Epithelial cell of proximal tubule (primary cell): ENCODE measurements around the gene USP53. TPM values are rescaled to one million over a fixed set of nuclear protein-coding genes. Genes with fewer than 3 reads are reported as not detected.

Source experiments
- DNase-seq: peaks from one replicate; pipeline ENCODE4 v3.0.0-alpha.2; 2011; ENCODE audit warnings: low read depth
- H3K4me3 ChIP-seq: 2 replicates; pipeline ENCODE4 v1.5.1; 2011; ENCODE audit warnings: low read depth, mild to moderate bottlenecking, low read length
- total RNA-seq: library from RNA; depleted of rRNA; stranded (reverse); fragments of >200 nt; gene quantifications from 2 replicates; pipeline ENCODE4 v1.2.3, GENCODE V29; 2015
- TF ChIP-seq, protein P1 (sequence below): conservative IDR thresholded peaks from 2 replicates; pipeline ENCODE4 v1.5.1; 2012; ENCODE audit warnings: low read depth, mild to moderate bottlenecking, low read length

USP53 gene
- total RNA-seq, 1 donor from 2014 or later: 48.9 TPM

- no peak overlapping the region for H3K4me3 ChIP-seq
- TF ChIP-seq, protein P1, sequence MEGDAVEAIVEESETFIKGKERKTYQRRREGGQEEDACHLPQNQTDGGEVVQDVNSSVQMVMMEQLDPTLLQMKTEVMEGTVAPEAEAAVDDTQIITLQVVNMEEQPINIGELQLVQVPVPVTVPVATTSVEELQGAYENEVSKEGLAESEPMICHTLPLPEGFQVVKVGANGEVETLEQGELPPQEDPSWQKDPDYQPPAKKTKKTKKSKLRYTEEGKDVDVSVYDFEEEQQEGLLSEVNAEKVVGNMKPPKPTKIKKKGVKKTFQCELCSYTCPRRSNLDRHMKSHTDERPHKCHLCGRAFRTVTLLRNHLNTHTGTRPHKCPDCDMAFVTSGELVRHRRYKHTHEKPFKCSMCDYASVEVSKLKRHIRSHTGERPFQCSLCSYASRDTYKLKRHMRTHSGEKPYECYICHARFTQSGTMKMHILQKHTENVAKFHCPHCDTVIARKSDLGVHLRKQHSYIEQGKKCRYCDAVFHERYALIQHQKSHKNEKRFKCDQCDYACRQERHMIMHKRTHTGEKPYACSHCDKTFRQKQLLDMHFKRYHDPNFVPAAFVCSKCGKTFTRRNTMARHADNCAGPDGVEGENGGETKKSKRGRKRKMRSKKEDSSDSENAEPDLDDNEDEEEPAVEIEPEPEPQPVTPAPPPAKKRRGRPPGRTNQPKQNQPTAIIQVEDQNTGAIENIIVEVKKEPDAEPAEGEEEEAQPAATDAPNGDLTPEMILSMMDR: no peak
- no peak for DNase-seq
Observed at GRCh38 chr4:119221412-119221811, 8.9 kb downstream of the USP53 start.

GRCh38 chr4:119227690-119228089 is 15.2 kb downstream of the USP53 start:
- no peak overlapping the region for H3K4me3 ChIP-seq
- TF ChIP-seq, protein P1: no peak
- DNase-seq: no peak

DNA sequence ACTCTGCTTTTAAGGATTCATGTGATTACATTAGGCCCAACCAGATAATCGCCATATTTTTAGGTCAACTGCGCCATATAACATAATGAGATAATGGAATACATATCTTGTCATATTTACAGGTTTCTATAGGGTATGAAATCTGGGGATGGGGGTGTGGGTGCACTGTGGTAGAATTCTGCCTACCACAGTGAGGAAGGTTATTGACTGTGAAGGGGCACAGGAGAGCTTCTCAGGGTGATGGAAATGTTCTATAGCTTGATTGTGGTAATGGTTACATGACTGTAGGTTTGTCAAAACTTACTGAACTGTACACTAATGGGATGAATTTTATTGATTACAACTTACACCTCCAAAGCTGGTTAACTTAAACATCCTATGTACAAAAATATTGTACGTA is 15.9 kb downstream of the USP53 start:
- TF ChIP-seq, protein P1: no peak
- no peak for DNase-seq
- H3K4me3 ChIP-seq: no peak overlapping the region

DNA sequence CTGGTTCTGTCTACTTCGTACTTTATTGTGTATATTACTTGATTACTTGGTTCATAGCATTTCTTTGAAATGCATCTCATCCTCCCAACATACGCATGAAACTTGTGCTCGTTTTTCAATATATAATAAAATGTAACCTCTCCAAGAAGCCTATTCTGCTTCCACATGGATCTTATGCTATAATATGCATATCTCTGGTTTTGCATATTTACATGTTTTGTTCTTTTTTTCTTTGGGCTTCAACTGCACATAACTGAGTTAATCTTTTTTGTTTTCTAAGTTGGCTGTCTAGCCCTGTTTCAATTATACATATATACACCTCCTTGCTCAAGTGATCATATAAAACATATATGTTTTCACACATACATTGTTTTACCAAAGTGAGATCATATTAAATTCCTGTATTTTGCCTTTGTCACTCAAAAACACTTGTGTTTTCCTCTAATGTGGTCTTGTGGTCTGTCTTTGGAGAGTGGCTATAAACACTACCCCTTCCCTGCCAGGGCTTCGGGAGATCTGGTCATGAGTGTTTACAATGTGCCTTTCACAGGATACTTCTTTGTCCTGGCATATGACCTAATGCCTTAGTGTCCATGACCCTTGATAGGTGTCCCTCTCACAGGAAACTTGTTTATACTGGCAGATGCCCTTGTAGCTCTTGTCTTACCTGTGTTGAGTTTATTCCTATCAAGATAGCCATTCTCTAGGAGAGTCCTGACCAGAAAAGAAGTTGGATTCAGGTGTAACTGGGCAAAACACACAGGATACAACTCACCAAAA is 17.6 kb downstream of the USP53 start:
- DNase-seq: no peak
- no peak overlapping the region for H3K4me3 ChIP-seq
- TF ChIP-seq, protein P1: no peak

- no peak for DNase-seq
- TF ChIP-seq, protein P1: no peak
- H3K4me3 ChIP-seq: no peak overlapping the region
Observed at GRCh38 chr4:119231491-119231890, 19.0 kb downstream of the USP53 start.

DNA sequence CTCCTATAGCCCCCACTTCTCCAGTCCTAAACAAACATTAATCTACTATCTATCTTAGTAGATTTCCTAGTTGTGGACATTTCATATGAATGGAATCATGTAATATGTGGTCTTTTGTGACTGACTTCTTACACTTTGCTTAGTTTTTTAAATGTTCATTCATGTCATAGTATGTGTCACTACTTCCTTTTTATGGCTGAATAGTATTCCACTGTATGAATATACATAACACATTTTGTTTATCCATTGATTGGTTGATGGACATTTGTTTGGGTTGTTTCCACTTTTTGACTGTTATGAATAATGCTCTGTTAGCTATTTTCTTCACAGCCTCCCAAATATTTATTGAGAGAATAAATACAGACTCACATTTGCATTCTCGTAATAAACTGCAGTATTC is 19.8 kb downstream of the USP53 start:
- TF ChIP-seq, protein P1: no peak
- DNase-seq: no peak
- no peak overlapping the region for H3K4me3 ChIP-seq

DNA sequence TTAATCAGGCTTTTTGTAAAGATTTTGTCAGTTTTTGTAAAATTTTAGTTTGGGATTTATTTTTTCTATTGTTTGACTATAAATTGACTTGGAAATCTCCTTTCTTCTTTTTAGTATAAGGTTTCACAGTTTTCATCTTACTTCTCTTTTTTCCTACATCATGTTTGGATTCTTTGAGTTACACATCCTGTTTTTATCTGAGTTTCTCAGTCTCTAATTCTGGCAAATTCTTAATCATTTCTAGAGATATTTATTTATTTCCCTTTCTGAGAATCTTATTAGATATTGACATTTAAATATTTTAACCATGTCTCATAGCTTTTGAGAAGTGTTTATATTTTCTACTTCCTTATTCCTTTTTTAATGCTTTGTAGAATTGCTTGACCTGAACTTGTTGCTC is 20.7 kb downstream of the USP53 start:
- DNase-seq: no peak
- H3K4me3 ChIP-seq: no peak overlapping the region
- TF ChIP-seq, protein P1: no peak
